Measurements from ENCODE around the gene MPPED1.

- no peak for TF ChIP-seq CTCF (IDR thresholded peaks at IDR 0.05)
- TF ChIP-seq EP300 (IDR thresholded peaks at IDR 0.05) = no peak
Observed at GRCh38 chr22:43537019-43537585, 125.3 kb downstream of the MPPED1 start.

All from suprapubic skin (tissue), 3 donors.